GM12872 (cell line): Measurements from ENCODE around the gene RBBP4.

Source experiments
- CTCF ChIP-seq: IDR thresholded peaks from 3 replicates; pipeline ENCODE4 v1.5.1; 2011; ENCODE audit warnings: low read depth, mild to moderate bottlenecking, low read length, moderate library complexity; ENCODE audit not compliant: insufficient read depth

RBBP4 gene

GRCh38 chr1:32632829-32633228 is 18.2 kb upstream of the RBBP4 start:
- TF ChIP-seq CTCF = no peak

GRCh38 chr1:32635508-32636277 is 15.3 kb upstream of the RBBP4 start:
- no peak for TF ChIP-seq CTCF

GRCh38 chr1:32636914-32637645 is 13.9 kb upstream of the RBBP4 start:
- no peak for TF ChIP-seq CTCF

- no peak for TF ChIP-seq CTCF
Observed at GRCh38 chr1:32639489-32640075, 11.4 kb upstream of the RBBP4 start.

GRCh38 chr1:32644426-32644825 is 6.6 kb upstream of the RBBP4 start:
- no peak for TF ChIP-seq CTCF

- TF ChIP-seq CTCF = no peak
Observed at GRCh38 chr1:32647308-32648134, 3.5 kb upstream of the RBBP4 start.
